ENCODE measurements around the gene NARF.

DNA sequence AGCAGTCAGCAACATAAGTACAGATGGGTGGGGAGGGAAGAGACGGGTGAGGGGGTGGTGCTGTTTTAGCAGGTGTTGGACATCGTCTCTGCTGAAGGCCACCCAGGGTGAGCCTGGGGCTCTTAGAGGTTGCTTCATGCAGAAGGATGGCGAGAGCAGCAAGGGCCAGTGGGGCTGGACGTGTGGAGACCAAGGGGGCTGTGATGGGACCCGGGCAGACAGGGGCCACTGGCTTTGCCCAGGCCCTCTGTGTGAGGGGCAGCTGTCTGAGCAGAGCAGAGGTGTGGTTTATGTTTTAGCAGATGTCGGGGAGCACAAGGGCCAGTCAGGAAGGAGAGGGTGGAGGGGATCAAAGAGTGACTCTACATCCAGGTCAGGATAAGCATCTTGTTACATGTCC is 4.8 kb downstream of the NARF start:
- no peak for TF ChIP-seq POLR2A (IDR thresholded peaks at IDR 0.05; ENCODE audit: control extremely low read depth in 1 of 2, low read depth in 2 of 2, low read length in 2 of 2)
- no peak for TF ChIP-seq CTCF (IDR thresholded peaks at IDR 0.05; ENCODE audit: control extremely low read depth in 1 of 3, insufficient read depth in 1 of 3, low read depth in 1 of 3, low read length in 3 of 3)
- no peak for TF ChIP-seq CHD7 (IDR thresholded peaks at IDR 0.05; ENCODE audit: insufficient replicate concordance, low read length)
- no peak for TF ChIP-seq RFX5 (IDR thresholded peaks at IDR 0.05; ENCODE audit: borderline replicate concordance, low read depth, low read length)
